ENCODE measurements around the gene SNX17. TPM values are rescaled to one million over a fixed set of nuclear protein-coding genes. Genes with fewer than 3 reads are reported as not detected.

SNX17 gene
- total and polyA plus RNA-seq, 2 of the 13 experiments (the other 11 are each of a cell fraction or from before 2014, with no cell fraction given) = 75.0 to 109 TPM

GRCh38 chr2:27322766-27323595 is 47.4 kb upstream of the SNX17 start, which contains the start of gene MPV17 (continued):
- TF ChIP-seq, protein P1, sequence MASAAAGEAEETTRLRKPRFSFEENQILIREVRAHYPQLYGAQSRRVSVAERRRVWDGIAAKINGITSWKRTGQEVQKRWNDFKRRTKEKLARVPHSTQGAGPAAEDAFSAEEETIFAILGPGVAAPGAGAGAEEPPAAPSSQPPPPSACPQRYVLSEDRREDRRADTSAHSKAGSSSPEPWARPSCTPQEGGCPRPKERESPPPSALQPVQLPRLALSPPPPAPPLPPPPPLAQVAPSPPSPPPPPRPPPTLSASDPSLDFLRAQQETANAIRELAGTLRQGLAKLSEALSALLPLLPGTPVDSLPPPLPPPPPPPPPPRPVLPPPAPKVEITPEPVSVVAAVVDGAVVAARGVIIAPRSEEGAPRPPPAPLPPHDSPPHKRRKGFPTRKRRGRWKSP (CRISPR knock-in tag; IDR thresholded peaks at IDR 0.05) = no peak
- TF ChIP-seq ELF3 (CRISPR knock-in tag; IDR thresholded peaks at IDR 0.05) = peak; percentile 90
- TF ChIP-seq MAZ (IDR thresholded peaks at IDR 0.05; ENCODE audit: borderline replicate concordance, low read depth, low read length) = peak; percentile 44; the same call in 1 of the 2 replicates
- TF ChIP-seq MAZ (CRISPR knock-in tag; IDR thresholded peaks at IDR 0.05; ENCODE audit: low read depth) = peak; percentile 79
- no peak for TF ChIP-seq ZNF260 (CRISPR knock-in tag; IDR thresholded peaks at IDR 0.05; ENCODE audit: borderline replicate concordance, low read depth)
- peak; percentile 92; the same call in 1 of the 2 replicates for TF ChIP-seq THYN1 (CRISPR knock-in tag; IDR thresholded peaks at IDR 0.05; ENCODE audit: borderline replicate concordance, low read depth)
- TF ChIP-seq ZSCAN9 (CRISPR knock-in tag; IDR thresholded peaks at IDR 0.05; ENCODE audit: borderline replicate concordance) = peak; percentile 94
- TF ChIP-seq KLF16 (CRISPR knock-in tag; IDR thresholded peaks at IDR 0.05) = peak in 1 of 2 experiments; percentile 88; a peak in 2 of 4 replicates
- TF ChIP-seq SMARCC2 (IDR thresholded peaks at IDR 0.05) = no peak
- TF ChIP-seq ATF1 (CRISPR knock-in tag; IDR thresholded peaks at IDR 0.05) = no peak
- TF ChIP-seq SETDB1 (CRISPR knock-in tag; IDR thresholded peaks at IDR 0.05; ENCODE audit: borderline replicate concordance) = no peak
- peak; percentile 95 for TF ChIP-seq ZNF451 (CRISPR knock-in tag; IDR thresholded peaks at IDR 0.05)
- no peak; the same call in 1 of the 2 replicates for TF ChIP-seq ZNF546 (CRISPR knock-in tag; conservative IDR thresholded peaks at IDR 0.05)
- 0 out of 2 replicates have a peak, but pooled peaks have one; percentile 30 for TF ChIP-seq KLF15 (CRISPR knock-in tag; IDR thresholded peaks at IDR 0.05; ENCODE audit: borderline replicate concordance)
- TF ChIP-seq NFKBIZ (CRISPR knock-in tag; IDR thresholded peaks at IDR 0.05) = peak; percentile 76
- peak; percentile 96 to 97 for TF ChIP-seq POLR2A (IDR thresholded peaks at IDR 0.05; ENCODE audit: insufficient read depth in 1 of 2, low read depth in 2 of 2, low read length in 2 of 2)
- TF ChIP-seq, protein P2, sequence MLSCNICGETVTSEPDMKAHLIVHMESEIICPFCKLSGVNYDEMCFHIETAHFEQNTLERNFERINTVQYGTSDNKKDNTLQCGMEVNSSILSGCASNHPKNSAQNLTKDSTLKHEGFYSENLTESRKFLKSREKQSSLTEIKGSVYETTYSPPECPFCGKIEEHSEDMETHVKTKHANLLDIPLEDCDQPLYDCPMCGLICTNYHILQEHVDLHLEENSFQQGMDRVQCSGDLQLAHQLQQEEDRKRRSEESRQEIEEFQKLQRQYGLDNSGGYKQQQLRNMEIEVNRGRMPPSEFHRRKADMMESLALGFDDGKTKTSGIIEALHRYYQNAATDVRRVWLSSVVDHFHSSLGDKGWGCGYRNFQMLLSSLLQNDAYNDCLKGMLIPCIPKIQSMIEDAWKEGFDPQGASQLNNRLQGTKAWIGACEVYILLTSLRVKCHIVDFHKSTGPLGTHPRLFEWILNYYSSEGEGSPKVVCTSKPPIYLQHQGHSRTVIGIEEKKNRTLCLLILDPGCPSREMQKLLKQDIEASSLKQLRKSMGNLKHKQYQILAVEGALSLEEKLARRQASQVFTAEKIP (CRISPR knock-in tag; IDR thresholded peaks at IDR 0.05; ENCODE audit: borderline replicate concordance) = no peak
- peak; percentile 95 for TF ChIP-seq ASH2L (IDR thresholded peaks at IDR 0.05; ENCODE audit: insufficient read length, low read depth, low read length)
- TF ChIP-seq ZNF232 (CRISPR knock-in tag; IDR thresholded peaks at IDR 0.05; ENCODE audit: borderline replicate concordance) = no peak
- peak; percentile 54; the same call in 1 of the 2 replicates for TF ChIP-seq MED1 (CRISPR knock-in tag; IDR thresholded peaks at IDR 0.05)
- no peak; the same call in 1 of the 2 replicates for TF ChIP-seq ZBTB46 (CRISPR knock-in tag; IDR thresholded peaks at IDR 0.05; ENCODE audit: borderline replicate concordance)
- no peak for TF ChIP-seq HOXA7 (CRISPR knock-in tag; IDR thresholded peaks at IDR 0.05)
- TF ChIP-seq ESRRA (CRISPR knock-in tag; IDR thresholded peaks at IDR 0.05; ENCODE audit: low read depth) = no peak
- TF ChIP-seq ZNF598 (CRISPR knock-in tag; IDR thresholded peaks at IDR 0.05; ENCODE audit: borderline replicate concordance) = peak; percentile 74; the same call in 1 of the 2 replicates
- 0 out of 2 replicates have a peak, but pooled peaks have one; percentile 60 for TF ChIP-seq ZBTB42 (CRISPR knock-in tag; IDR thresholded peaks at IDR 0.05)
- peak; percentile 48; the same call in 1 of the 2 replicates for TF ChIP-seq KAT7 (CRISPR knock-in tag; IDR thresholded peaks at IDR 0.05; ENCODE audit: borderline replicate concordance)

All from HepG2 (cell line).